Type B pancreatic cell (in vitro differentiated cells): Measurements from ENCODE around the gene MBOAT7. TPM values are rescaled to one million over a fixed set of nuclear protein-coding genes. Genes with fewer than 3 reads are reported as not detected.
"Not testable (repeated sequence)": the region's sequence is repeated elsewhere in the genome, so short reads cannot be mapped to it uniquely, and the experiment has no call there.

Experiments used
- DNase-seq: peaks from one replicate; pipeline ENCODE4 v3.0.0; 2021; ENCODE audit warnings: mixed read lengths; ENCODE audit not compliant: unreplicated experiment; ENCODE audit errors: extremely low spot score
- H3K27ac Mint-ChIP-seq: 2 replicates; pipeline ENCODE4 v1.8.0; 2021; ENCODE audit warnings: mild to moderate bottlenecking, mixed read lengths
- H3K27me3 Mint-ChIP-seq: 2 replicates; pipeline ENCODE4 v1.8.0; 2021; ENCODE audit warnings: mixed read lengths
- H3K36me3 Mint-ChIP-seq: 2 replicates; pipeline ENCODE4 v1.8.0; 2021; ENCODE audit warnings: mixed read lengths
- H3K4me1 Mint-ChIP-seq: one replicate; pipeline ENCODE4 v1.8.0; 2021; ENCODE audit warnings: mixed read lengths; ENCODE audit not compliant: unreplicated experiment
- H3K4me3 Mint-ChIP-seq: 2 replicates; pipeline ENCODE4 v1.8.0; 2021; ENCODE audit warnings: mild to moderate bottlenecking, mixed read lengths
- H3K9me3 Mint-ChIP-seq: 2 replicates; pipeline ENCODE4 v1.8.0; 2021; ENCODE audit warnings: mixed read lengths
- total RNA-seq: library from RNA; stranded (reverse); gene quantifications from 2 replicates; pipeline ENCODE4 v1.2.1, GENCODE V29; 2021; ENCODE audit warnings: low replicate concordance
- TF ChIP-seq, protein P1 (sequence below): fragments of 200-600 bp; sonication (generic); conservative IDR thresholded peaks from 2 replicates; pipeline ENCODE4 v1.5.0; 2021; ENCODE audit warnings: antibody characterized with exemption, mild to moderate bottlenecking

Gene MBOAT7
- total RNA-seq, 1 donor from 2014 or later, result 73.3 TPM

DNA sequence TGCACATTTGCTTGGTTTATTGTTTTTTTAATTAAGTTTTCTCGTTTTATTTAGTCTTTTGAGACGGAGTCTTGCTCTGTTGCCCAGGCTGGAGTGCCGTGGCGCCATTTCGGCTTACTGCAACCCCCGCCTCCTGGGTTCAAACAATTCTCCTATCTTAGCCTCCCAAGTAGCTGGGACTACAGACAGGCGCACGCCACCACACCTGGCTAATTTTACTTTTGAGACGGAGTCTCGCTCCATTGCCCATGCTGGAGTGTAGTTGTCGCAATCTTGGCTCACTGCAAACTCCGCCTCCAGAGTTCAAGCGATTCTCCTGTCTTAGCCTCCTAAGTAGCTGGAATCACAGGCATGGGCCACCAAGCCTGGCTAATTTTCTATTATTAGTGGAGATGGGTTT, 12.6 kb upstream of the MBOAT7 start:
- Mint-ChIP-seq H3K27me3 (no peaks in the 10 kb centered on the region), H3K4me3 (peak overlapping the region; percentile 96), H3K4me1 (peaks cover 22% of the 10 kb centered on the region), H3K9me3 (no peaks in the 10 kb centered on the region), H3K36me3 (peaks cover 25% of the 10 kb centered on the region), H3K27ac (peak overlapping the region; percentile 99)
- TF ChIP-seq, protein P1, sequence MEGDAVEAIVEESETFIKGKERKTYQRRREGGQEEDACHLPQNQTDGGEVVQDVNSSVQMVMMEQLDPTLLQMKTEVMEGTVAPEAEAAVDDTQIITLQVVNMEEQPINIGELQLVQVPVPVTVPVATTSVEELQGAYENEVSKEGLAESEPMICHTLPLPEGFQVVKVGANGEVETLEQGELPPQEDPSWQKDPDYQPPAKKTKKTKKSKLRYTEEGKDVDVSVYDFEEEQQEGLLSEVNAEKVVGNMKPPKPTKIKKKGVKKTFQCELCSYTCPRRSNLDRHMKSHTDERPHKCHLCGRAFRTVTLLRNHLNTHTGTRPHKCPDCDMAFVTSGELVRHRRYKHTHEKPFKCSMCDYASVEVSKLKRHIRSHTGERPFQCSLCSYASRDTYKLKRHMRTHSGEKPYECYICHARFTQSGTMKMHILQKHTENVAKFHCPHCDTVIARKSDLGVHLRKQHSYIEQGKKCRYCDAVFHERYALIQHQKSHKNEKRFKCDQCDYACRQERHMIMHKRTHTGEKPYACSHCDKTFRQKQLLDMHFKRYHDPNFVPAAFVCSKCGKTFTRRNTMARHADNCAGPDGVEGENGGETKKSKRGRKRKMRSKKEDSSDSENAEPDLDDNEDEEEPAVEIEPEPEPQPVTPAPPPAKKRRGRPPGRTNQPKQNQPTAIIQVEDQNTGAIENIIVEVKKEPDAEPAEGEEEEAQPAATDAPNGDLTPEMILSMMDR, result no peak
- DNase-seq, result no peak

DNA sequence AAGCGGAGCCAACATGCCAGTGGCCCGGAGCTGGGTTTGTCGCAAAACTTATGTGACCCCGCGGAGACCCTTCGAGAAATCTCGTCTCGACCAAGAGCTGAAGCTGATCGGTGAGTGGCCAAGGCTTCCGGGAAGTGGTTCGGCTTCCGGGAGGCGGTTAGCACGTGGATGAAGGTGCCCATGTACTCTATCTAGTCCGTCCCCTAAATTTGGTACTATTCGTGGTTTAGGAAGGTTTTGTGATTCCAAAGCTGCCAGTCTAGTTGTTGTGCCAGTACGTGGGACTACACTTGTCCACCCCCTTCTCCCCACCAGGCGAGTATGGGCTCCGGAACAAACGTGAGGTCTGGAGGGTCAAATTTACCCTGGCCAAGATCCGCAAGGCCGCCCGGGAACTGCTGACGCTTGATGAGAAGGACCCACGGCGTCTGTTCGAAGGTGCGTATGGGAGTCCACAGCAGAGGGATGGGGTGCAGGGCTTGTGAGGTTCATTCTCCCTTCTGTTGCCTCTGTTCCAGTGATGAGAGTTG, 11.9 kb upstream of the MBOAT7 start:
- no peak for DNase-seq
- H3K27me3 Mint-ChIP-seq, result no peaks in the 10 kb centered on the region
- TF ChIP-seq, protein P1, result no peak
- peaks cover 22% of the 10 kb centered on the region for H3K4me1 Mint-ChIP-seq
- H3K36me3 Mint-ChIP-seq, result peaks cover 23% of the 10 kb centered on the region
- H3K9me3 Mint-ChIP-seq, result no peaks in the 10 kb centered on the region
- H3K27ac Mint-ChIP-seq, result peak overlapping the region; percentile 99
- peak overlapping the region; percentile 96 for H3K4me3 Mint-ChIP-seq

DNA sequence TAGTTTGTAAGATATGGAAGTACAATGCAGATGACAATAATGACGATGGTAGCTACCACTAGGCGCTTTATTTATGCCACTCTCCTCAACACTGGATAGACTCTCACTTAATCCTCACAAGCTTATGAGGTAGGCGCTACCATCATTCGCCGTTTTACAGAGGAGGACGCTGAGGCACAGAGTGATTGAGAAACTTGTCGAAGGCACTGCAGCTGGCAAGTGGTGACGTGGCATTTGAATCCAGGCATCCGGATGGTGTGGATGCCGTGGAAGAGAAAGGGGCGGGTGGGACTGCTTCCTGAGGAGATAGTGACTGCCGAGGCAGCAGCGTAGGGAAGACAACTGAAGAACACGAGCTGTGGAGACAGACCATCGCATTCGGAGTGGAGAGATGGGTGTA, 10.0 kb upstream of the MBOAT7 start:
- Mint-ChIP-seq H3K4me1 (peaks cover 18% of the 10 kb centered on the region), H3K27me3 (no peaks in the 10 kb centered on the region), H3K27ac (peak overlapping the region; percentile 91), H3K36me3 (peaks cover 23% of the 10 kb centered on the region), H3K4me3 (peak overlapping the region; percentile 80), H3K9me3 (no peaks in the 10 kb centered on the region)
- TF ChIP-seq, protein P1, result no peak
- no peak for DNase-seq

DNA sequence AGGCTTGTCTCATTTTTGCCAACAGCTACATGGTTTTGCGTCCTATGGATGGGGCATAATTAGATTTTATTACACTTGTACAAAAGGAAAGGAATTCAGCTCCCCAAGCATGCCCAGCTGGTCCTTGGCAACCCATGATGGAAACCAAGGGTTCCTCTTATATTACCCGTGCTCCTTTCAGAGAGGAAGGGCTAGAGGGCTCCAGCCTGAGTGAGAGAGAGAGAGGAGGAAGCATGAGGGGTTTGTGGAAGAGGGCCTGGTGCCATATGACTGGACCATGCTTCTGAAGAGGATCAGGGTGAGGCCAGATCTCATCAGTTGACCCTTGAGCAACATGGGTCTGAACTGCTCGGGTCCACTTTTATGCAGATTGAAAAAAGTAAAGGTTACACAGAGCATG, 7.7 kb upstream of the MBOAT7 start:
- Mint-ChIP-seq H3K27me3 (no peaks in the 10 kb centered on the region), H3K4me3 (no peak overlapping the region), H3K4me1 (peaks cover 6% of the 10 kb centered on the region), H3K36me3 (peaks cover 11% of the 10 kb centered on the region), H3K9me3 (no peaks in the 10 kb centered on the region), H3K27ac (no peak overlapping the region)
- TF ChIP-seq, protein P1, result no peak
- DNase-seq, result no peak

DNA sequence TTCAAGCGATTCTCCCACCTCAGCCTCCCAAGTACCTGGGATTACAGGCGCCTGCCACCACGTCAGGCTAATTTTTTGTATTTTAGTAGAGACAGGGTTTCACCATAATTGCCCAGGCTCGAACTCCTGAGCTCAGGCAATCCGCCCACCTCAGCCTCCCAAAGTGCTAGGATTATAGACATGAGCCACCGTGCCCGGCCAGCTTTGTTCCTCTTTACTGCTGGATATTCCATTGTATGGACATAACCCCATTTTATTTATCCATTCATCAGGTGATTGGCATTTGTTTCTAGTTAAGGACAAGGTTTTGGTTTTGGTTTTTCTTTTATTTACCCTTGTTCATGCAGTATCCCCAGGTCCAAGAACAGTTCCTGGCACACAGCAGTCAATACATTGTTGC, 7.2 kb upstream of the MBOAT7 start:
- no peak overlapping the region for H3K27ac Mint-ChIP-seq
- TF ChIP-seq, protein P1, result no peak
- H3K9me3 Mint-ChIP-seq, result no peaks in the 10 kb centered on the region
- H3K27me3 Mint-ChIP-seq, result no peaks in the 10 kb centered on the region
- H3K4me3 Mint-ChIP-seq, result no peak overlapping the region
- DNase-seq, result no peak
- peaks cover 6% of the 10 kb centered on the region for H3K4me1 Mint-ChIP-seq
- peaks cover 11% of the 10 kb centered on the region for H3K36me3 Mint-ChIP-seq

DNA sequence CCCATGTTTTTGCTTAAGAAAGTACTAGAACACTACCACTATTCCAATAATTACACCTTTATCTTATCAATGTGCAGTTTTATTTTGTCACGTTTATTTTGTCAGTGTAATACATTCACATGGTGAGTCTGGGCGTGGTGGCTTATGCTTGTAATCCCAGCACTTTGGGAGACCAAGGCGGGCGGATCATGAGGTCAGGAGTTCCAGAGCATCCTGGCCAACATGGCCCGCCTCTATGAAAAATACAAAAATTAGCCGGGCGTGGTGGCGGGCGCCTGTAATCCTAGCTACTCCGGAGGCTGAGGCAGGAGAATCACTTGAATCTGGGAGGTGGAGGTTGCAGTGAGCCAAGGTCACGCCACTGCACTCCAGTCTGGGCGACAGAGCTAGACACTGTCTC, 5.1 kb upstream of the MBOAT7 start:
- not testable (repeated sequence) for H3K36me3 Mint-ChIP-seq, DNase-seq, H3K9me3 Mint-ChIP-seq, H3K4me1 Mint-ChIP-seq, H3K27me3 Mint-ChIP-seq, H3K4me3 Mint-ChIP-seq, H3K27ac Mint-ChIP-seq
